HepG2 (cell line): ENCODE results near the gene GMEB2. TPM values are rescaled to one million over a fixed set of nuclear protein-coding genes. Genes with fewer than 3 reads are reported as not detected.
"Not testable (repeated sequence)": the region's sequence is repeated elsewhere in the genome, so short reads cannot be mapped to it uniquely, and the experiment has no call there.

Source experiments
- ATAC-seq: fragments of 200-7000 bp; cut with Tn5 transposase; 3 replicates; pipeline ENCODE4 v1.9.1; 2020; ENCODE audit warnings: mild to moderate bottlenecking, moderate library complexity
- BruUV-seq: library from RNA; stranded (reverse); fragments of 400-500 nt; replicated peaks from 2 replicates; lab custom pipeline; 2021; lab: Mats Ljungman, UMichigan
- CTCF ChIA-PET: fragments of 300-600 bp; formaldehyde crosslinking; extraction: SDS; loops from one replicate; lab custom pipeline; 2021; ENCODE audit warnings: low total read pairs, inconsistent platforms, low intra/inter-chr PET ratio; lab: Yijun Ruan, JAX
- POLR2A ChIA-PET: fragments of 350-600 bp; sonication (Branson Sonifier 250); formaldehyde crosslinking; loops from one replicate; lab custom pipeline; 2020; ENCODE audit warnings: antibody characterized with exemption, inconsistent platforms; lab: Yijun Ruan, JAX
- DNase-seq: peaks from one replicate; pipeline ENCODE4 v3.0.0-alpha.2; 2015; ENCODE audit warnings: low spot score
- FAIRE-seq: peaks from 3 replicates; lab custom pipeline; 2011; peaks lifted over from hg19 to GRCh38; lab: Jason Lieb, UNC
- H2AFZ ChIP-seq: one replicate; pipeline ENCODE4 v1.6.1; 2011; ENCODE audit warnings: low read length, inconsistent platforms
- H3K27ac ChIP-seq: fragments of 300-600 bp; 3 replicates; pipeline ENCODE4 v1.8.0; 2011; ENCODE audit warnings: mixed run types, mild to moderate bottlenecking, mixed read lengths, low read length, inconsistent platforms; ENCODE audit not compliant: insufficient read depth; ENCODE audit errors: extremely low read length
- H3K27me3 ChIP-seq, 2 experiments: fragments of 200-600 bp in 1 of 2; 2 replicates in 1 of 2; 3 replicates in 1 of 2; pipeline versions ENCODE4 v1.6.0 to v1.8.0; 2011; ENCODE audit warnings: low read length in 2 of 2, mild to moderate bottlenecking in 2 of 2, moderate library complexity in 2 of 2, inconsistent platforms in 1 of 2; ENCODE audit not compliant: insufficient read depth in 2 of 2, control insufficient read depth in 1 of 2
- H3K36me3 ChIP-seq, 2 experiments: fragments of 200-600 bp in 1 of 2; replicated peaks in 1 of 2; 2 replicates in 1 of 2; 3 replicates in 1 of 2; pipeline versions ENCODE4 v1.5.1 to v1.8.0; 2011; ENCODE audit warnings: low read length in 2 of 2, inconsistent platforms in 1 of 2; ENCODE audit not compliant: insufficient read depth in 2 of 2, control insufficient read depth in 1 of 2
- H3K4me1 ChIP-seq: 2 replicates; pipeline ENCODE4 v1.5.1; 2012; ENCODE audit warnings: low read length, inconsistent platforms; ENCODE audit not compliant: insufficient read depth
- H3K4me2 ChIP-seq: 2 replicates; pipeline ENCODE4 v1.6.0; 2011; ENCODE audit warnings: low read depth, low read length, inconsistent platforms
- H3K4me3 ChIP-seq, 3 experiments: fragments of 200-600 bp in 1 of 3; sonication (generic), shearing (Covaris generic) in 1 of 3; replicated peaks in 1 of 3; 2 replicates each; pipeline ENCODE4 v1.5.1; 2011 to 2016; ENCODE audit warnings: low read length in 3 of 3, inconsistent platforms in 2 of 3, low read depth in 2 of 3, mild to moderate bottlenecking in 2 of 3, control low read depth in 1 of 3, mixed read lengths in 1 of 3; ENCODE audit not compliant: insufficient read depth in 1 of 3
- H3K79me2 ChIP-seq: one replicate; pipeline ENCODE4 v1.6.1; 2011; ENCODE audit warnings: low read length, inconsistent platforms; ENCODE audit not compliant: insufficient read depth
- H3K9ac ChIP-seq: 2 replicates; pipeline ENCODE4 v1.6.0; 2011; ENCODE audit warnings: mild to moderate bottlenecking, low read depth, low read length, inconsistent platforms; ENCODE audit not compliant: insufficient read depth
- H3K9me3 ChIP-seq: 2 replicates; pipeline ENCODE4 v1.5.1; 2012; ENCODE audit warnings: mild to moderate bottlenecking, low read length
- H4K20me1 ChIP-seq: 2 replicates; pipeline ENCODE4 v1.6.0; 2011; ENCODE audit warnings: inconsistent platforms, mild to moderate bottlenecking, low read length, moderate library complexity; ENCODE audit not compliant: insufficient read depth
- AGO1 ChIP-seq: fragments of 200-400 bp; formaldehyde crosslinking; IDR thresholded peaks from 2 replicates; pipeline ENCODE4 v1.6.1; 2017; ENCODE audit warnings: mild to moderate bottlenecking, low read depth, low read length, moderate library complexity; ENCODE audit not compliant: poor library complexity, severe bottlenecking
- NR2C2 ChIP-seq: sonication (generic); formaldehyde crosslinking; IDR thresholded peaks from 2 replicates; pipeline ENCODE4 v1.4.0; 2020; ENCODE audit warnings: missing genetic modification reagents, mild to moderate bottlenecking, moderate library complexity, borderline replicate concordance
- NR2F6 ChIP-seq, 2 experiments: IDR thresholded peaks; 2 replicates each; pipeline ENCODE4 v1.6.1; 2016; ENCODE audit warnings: antibody characterized with exemption in 1 of 2, mild to moderate bottlenecking in 1 of 2
- PCBP1 ChIP-seq: fragments of 200-400 bp; formaldehyde crosslinking; IDR thresholded peaks from 2 replicates; pipeline ENCODE4 v1.6.1; 2017; ENCODE audit warnings: mild to moderate bottlenecking, low read depth, low read length, borderline replicate concordance
- PITX1 ChIP-seq: sonication (generic); formaldehyde crosslinking; IDR thresholded peaks from 2 replicates; pipeline ENCODE4 v1.5.1; 2020; ENCODE audit warnings: mild to moderate bottlenecking, missing genetic modification reagents
- ZNF263 ChIP-seq: sonication (generic); formaldehyde crosslinking; IDR thresholded peaks from 2 replicates; pipeline ENCODE4 v1.4.0; 2020; ENCODE audit warnings: missing genetic modification reagents
- whole genome bisulfite sequencing: methylation state at CpG from one replicate; pipeline ENCODE4 v1.1.6; 2017; ENCODE audit warnings: low lambda C conversion rate; 5-methylcytosine and 5-hydroxymethylcytosine counted together
- in situ Hi-C: cut with HindIII; loops from 2 replicates; pipeline ENCODE4 v1.10.0; 2017; ENCODE audit warnings: low pct_unique_long_range_greater_than_20kb; ENCODE audit not compliant: extremely low pct_ligation_motif_present
- intact Hi-C: fragments of 100-400 bp; cut with micrococcal nuclease; formaldehyde crosslinking; loops from one replicate; pipeline ENCODE4 v1.10.0; 2022; ENCODE audit not compliant: unreplicated experiment
- polyA plus RNA-seq, 8 experiments: library from polyadenylated mRNA; depleted of rRNA in 3 of 8; stranded (reverse) in 7 of 8; unstranded in 1 of 8; fragments of >200 nt; fragmentation: Illumina TruSeq in 4 of 8; extraction: Trizol in 4 of 8; gene quantifications; 2 replicates each; pipeline versions ENCODE4 v1.2.1 to v1.2.3, GENCODE V29; 2011 to 2016; ENCODE audit warnings: low read depth in 4 of 8, missing spikeins in 1 of 8, mixed read lengths in 1 of 8; ENCODE audit not compliant: insufficient read depth in 1 of 8
- total RNA-seq, 5 experiments: library from RNA; depleted of rRNA; stranded (reverse); fragments of >200 nt; fragmentation: Illumina TruSeq; extraction: Trizol; gene quantifications; 2 replicates each; pipeline ENCODE4 v1.2.3, GENCODE V29; 2016; ENCODE audit warnings: low read depth in 1 of 5
- TF ChIP-seq, protein P1 (sequence below), 2 experiments: sonication (generic) in 1 of 2; formaldehyde crosslinking in 1 of 2; IDR thresholded peaks; 2 replicates each; pipeline versions ENCODE4 v1.5.1 to v1.6.1; 2011 to 2020; ENCODE audit warnings: borderline replicate concordance in 1 of 2, low read depth in 1 of 2, low read length in 1 of 2, mild to moderate bottlenecking in 1 of 2, missing genetic modification reagents in 1 of 2, moderate library complexity in 1 of 2
- TF ChIP-seq, protein P2 (sequence below): sonication (generic); formaldehyde crosslinking; IDR thresholded peaks from 2 replicates; pipeline ENCODE4 v1.4.0; 2020; ENCODE audit warnings: mild to moderate bottlenecking, missing genetic modification reagents

Gene GMEB2
- total and polyA plus RNA-seq, 2 of the 13 experiments (the other 11 are each of a cell fraction or from before 2014, with no cell fraction given): 10.6 to 12.4 TPM

DNA sequence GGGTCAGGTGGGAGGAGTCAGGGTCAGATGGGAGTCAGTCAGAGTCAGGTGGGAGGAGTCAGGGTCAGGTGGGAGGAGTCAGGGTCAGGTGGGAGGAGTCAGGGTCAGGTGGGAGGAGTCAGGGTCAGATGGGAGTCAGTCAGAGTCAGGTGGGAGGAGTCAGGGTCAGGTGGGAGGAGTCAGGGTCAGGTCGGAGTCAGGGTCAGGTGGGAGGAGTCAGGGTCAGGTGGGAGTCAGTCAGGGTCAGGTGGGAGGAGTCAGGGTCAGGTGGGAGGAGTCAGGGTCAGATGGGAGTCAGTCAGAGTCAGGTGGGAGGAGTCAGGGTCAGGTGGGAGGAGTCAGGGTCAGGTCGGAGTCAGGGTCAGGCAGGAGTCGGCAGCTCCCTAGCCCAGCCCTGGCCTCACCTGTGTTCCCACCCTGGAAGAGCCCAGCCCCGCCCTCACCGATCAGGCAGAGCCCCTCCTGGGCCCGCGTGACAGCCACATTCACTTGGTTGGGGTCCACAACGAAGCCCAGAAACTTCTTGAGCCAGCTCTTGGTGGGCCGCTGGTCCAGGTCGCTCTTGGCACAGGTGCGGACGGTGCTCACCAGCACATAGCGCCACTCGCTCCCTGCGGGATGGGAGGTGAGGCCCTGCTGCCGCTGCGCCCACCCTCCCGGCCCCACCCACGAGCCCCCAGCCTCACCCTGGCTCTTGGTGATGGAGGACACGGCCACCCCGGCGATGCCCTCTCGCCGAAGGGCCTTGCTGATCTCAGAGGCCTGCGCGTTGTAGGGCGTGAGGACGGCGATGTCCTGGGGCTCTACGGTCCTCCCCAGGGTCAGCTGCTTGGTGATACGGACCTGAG is 67.2 kb downstream of the GMEB2 start:
- H2AFZ ChIP-seq; DNase-seq; H3K79me2 ChIP-seq; H3K9me3 ChIP-seq; ATAC-seq; H3K36me3 ChIP-seq; H3K4me2 ChIP-seq; POLR2A ChIA-PET; intact Hi-C loops; in situ Hi-C loops; H4K20me1 ChIP-seq; H3K4me3 ChIP-seq; H3K27ac ChIP-seq; H3K9ac ChIP-seq; BruUV-seq; CTCF ChIA-PET; TF ChIP-seq NR2F6 (CRISPR knock-in tag; IDR thresholded peaks at IDR 0.05): not testable (repeated sequence)
- Histone ChIP-seq H3K27me3 (peaks cover 5 to 17% of the 10 kb centered on the region in 2 experiments; a peak in 3 of 5 replicates), H3K4me1 (peaks cover 21% of the 10 kb centered on the region)
- FAIRE-seq: peak; percentile 21
- TF ChIP-seq NR2C2 (CRISPR knock-in tag) (peak; percentile 53), PITX1 (CRISPR knock-in tag) (0 out of 2 replicates have a peak, but pooled peaks have one; percentile 18), NR2F6 (IDR thresholded peaks at IDR 0.05) (0 out of 2 replicates have a peak, but pooled peaks have one; percentile 43), ZNF263 (CRISPR knock-in tag) (peak; percentile 46; the same call in 1 of the 2 replicates), PCBP1 (peak; percentile 45; the same call in 1 of the 2 replicates), AGO1 (peak; percentile 1)
- TF ChIP-seq, protein P1, sequence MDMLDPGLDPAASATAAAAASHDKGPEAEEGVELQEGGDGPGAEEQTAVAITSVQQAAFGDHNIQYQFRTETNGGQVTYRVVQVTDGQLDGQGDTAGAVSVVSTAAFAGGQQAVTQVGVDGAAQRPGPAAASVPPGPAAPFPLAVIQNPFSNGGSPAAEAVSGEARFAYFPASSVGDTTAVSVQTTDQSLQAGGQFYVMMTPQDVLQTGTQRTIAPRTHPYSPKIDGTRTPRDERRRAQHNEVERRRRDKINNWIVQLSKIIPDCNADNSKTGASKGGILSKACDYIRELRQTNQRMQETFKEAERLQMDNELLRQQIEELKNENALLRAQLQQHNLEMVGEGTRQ (IDR thresholded peaks at IDR 0.05; ENCODE audit: low read depth, low read length): peak; percentile 34; the same call in 1 of the 2 replicates
- TF ChIP-seq, protein P1 (CRISPR knock-in tag; IDR thresholded peaks at IDR 0.05; ENCODE audit: borderline replicate concordance): not testable (repeated sequence)
- TF ChIP-seq, protein P2, sequence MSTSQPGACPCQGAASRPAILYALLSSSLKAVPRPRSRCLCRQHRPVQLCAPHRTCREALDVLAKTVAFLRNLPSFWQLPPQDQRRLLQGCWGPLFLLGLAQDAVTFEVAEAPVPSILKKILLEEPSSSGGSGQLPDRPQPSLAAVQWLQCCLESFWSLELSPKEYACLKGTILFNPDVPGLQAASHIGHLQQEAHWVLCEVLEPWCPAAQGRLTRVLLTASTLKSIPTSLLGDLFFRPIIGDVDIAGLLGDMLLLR (CRISPR knock-in tag): 0 out of 2 replicates have a peak, but pooled peaks have one; percentile 23
- WGBS: 90% methylated on average over 29 of the region's 31 CpGs
